ENCODE results near the gene SERPINB6.
"Not testable (repeated sequence)": the region's sequence is repeated elsewhere in the genome, so short reads cannot be mapped to it uniquely, and the experiment has no call there.

SERPINB6 gene

DNA sequence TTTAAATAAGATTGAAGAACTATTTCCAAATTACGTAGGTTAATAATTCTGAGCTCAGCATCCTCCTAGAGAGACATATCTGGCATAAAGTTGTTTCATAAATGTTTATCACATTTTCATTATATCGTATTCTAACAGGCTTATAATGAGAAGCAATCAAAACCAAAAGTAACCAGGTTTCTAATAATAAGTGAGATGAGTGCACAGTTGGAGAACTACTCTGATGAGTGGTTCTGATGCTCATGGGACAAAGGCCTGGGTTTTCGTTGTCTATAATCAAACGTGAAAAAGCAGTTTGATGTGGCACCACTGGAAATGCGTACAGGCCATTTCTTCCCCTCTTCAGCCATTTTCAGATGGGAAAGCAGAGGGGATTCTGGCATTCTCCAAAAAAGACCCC is 4.7 kb upstream of the SERPINB6 start:
- DNase-seq: no peak

GRCh38 chr6:2973676-2974075 is 2.3 kb upstream of the SERPINB6 start:
- DNase-seq: no peak

DNA sequence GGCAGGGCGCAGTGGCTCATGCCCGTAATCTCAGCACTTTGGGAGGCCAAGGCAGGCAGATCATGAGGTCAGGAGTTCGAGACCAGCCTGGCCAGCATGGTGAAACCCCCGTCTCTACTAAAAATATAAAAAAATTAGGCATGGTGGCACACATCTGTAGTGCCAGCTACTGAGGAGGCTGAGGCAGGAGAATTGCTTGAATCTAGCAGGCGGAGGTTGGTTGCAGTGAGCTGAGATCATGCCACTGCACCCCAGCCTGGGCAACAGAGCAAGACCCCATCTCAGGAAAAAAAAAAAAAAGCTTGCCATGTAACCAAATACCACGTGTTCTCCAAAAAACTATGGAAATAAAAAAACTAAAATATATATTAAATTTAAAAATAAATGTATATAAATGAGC is 1.8 kb upstream of the SERPINB6 start:
- DNase-seq: not testable (repeated sequence)

DNA sequence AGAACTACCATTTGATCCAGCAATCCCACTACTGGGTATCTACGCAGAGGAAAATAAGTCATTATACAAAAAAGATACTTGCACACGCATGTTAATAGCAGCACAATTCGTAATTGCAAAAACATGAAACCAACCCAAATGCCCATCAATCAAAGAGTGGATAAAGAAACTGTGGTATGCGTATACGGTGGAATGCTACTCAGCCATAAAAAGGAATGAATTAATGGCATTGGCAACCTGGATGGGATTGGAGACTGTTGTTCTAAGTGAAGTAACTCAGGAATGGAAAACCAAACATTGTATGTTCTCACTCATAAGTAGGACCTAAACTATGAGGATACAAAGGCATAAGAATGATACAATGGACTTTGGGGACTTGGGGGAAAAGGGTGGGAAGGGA is 1.3 kb upstream of the SERPINB6 start:
- DNase-seq: not testable (repeated sequence)

- not testable (repeated sequence) for DNase-seq
Observed at GRCh38 chr6:2972219-2972487, 786 bp upstream of the SERPINB6 start.

- peak; percentile 60 for DNase-seq
Observed at GRCh38 chr6:2970753-2971419, 481 bp downstream of the SERPINB6 start.

GRCh38 chr6:2970034-2970685 is 1.2 kb downstream of the SERPINB6 start:
- no peak for DNase-seq

- no peak for DNase-seq
Observed at GRCh38 chr6:2969549-2969948, 1.8 kb downstream of the SERPINB6 start.

DNA sequence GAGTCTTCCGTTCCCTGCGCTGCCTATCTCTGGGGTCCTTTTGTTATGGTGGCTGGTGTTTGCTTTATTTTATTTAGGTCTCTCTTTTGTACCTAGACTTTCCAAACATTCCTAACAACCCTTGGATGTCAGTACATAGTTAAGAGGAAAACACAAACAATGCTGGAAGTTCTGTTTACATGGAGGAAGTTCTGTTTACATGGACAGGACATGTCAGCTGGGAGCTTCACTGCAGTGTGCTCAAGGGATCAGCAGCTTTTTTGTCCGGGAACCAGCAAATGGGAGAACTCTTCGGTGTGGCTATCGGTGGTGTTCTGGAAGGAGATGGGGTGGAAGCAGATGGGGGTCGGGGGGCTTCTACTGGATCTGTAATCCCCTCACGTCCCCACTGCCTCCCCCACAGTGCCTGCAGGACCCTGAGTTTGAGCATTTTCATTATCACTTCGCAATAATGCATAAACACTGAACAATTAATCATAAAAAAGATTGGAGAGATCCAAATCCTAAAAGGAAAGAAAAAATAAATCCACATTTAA is 2.7 kb downstream of the SERPINB6 start:
- DNase-seq: no peak

- no peak for DNase-seq
Observed at GRCh38 chr6:2967936-2968335, 3.4 kb downstream of the SERPINB6 start.

- no peak for DNase-seq
Observed at GRCh38 chr6:2966347-2966746, 5.0 kb downstream of the SERPINB6 start.

DNA sequence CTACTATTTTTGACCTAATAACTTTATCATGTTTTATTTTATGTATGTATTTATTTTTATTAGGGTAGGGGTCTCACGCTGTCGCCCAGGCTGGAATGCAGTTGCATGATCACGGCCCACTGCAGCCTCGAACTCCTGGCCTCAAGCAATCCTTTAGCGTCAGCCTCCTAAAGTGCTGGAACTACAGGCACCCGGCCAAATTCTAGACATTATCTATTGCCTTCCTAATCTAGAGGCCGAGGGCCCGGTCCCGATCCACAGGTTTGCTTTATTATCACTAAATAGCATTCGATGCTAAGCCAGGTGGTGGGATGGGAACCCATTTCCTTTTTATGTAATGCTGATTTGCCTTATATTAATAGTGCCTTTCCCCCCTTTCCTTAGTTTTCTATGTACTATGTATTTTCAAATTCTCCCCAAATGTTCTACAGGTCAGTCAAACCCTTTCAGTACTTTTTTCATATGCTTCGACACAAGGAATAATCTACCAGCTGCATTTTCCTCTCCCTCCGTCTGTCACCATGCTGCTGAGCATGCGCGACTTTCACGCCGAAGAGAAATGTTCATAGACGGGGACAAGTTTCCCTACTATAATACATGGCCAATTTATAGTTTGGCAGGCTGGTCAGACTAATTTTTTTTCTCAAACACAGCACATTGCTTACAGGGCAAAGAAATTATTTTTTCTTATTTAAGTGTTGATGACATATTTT is 6.4 kb downstream of the SERPINB6 start:
- no peak for DNase-seq

DNA sequence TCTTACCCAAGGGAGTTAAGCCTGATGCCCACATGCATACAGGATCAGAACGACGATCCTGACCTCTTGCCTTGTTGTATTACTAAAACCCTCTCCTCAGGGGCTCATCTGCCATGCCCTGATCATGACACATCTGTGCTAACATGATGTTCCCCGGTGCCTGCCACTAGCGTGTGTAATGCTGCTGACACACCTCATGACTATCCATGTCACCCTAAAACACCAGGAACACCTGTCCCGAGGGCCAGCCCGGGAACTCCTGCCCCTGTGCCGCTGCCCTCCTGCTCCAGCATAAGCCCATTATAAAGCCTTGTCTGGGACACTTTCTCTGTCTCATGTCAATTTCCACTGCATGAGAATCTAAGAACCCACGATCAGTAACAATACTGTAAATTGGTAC is 7.6 kb downstream of the SERPINB6 start:
- DNase-seq: no peak

DNA sequence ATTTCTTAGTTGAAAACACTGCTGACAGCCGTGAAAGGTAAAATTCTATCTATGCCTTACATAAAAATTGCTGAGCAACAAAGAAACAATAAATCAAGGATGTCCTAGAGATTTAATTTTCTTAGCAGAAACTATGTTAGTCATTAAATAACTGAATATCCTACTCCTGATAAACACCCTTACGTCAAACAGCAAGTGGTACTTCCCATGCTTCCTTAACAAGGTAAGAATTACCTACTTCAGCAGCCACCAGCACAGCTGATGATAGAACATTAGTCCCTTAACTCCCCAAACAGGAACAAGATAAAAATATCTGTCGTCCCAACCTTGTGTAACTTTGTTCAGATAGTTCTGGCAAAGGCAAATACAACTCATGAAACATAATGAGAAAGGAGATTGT is 8.7 kb downstream of the SERPINB6 start:
- DNase-seq: no peak

DNA sequence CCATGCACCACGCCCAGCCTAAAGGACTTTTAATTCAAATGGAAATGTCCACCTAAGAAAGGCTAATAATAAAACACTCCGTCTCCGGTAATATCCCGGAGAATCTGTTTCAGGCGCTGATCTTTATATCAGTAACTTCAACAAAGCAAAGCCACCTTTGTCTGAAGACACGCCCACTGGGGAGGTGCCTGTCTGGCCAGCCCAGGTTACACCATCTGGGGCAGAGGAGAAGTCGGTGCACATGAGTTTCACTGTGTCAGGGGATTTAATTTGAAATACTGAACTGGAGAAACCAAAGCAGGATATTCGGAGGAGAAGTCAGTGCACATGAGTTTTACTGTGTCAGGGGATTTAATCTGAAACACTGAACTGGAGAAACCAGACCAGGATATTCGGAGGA is 9.4 kb downstream of the SERPINB6 start:
- no peak for DNase-seq

GRCh38 chr6:2961506-2961905 is 9.9 kb downstream of the SERPINB6 start:
- DNase-seq: no peak

GRCh38 chr6:2960935-2961334 is 10.4 kb downstream of the SERPINB6 start:
- no peak for DNase-seq

DNA sequence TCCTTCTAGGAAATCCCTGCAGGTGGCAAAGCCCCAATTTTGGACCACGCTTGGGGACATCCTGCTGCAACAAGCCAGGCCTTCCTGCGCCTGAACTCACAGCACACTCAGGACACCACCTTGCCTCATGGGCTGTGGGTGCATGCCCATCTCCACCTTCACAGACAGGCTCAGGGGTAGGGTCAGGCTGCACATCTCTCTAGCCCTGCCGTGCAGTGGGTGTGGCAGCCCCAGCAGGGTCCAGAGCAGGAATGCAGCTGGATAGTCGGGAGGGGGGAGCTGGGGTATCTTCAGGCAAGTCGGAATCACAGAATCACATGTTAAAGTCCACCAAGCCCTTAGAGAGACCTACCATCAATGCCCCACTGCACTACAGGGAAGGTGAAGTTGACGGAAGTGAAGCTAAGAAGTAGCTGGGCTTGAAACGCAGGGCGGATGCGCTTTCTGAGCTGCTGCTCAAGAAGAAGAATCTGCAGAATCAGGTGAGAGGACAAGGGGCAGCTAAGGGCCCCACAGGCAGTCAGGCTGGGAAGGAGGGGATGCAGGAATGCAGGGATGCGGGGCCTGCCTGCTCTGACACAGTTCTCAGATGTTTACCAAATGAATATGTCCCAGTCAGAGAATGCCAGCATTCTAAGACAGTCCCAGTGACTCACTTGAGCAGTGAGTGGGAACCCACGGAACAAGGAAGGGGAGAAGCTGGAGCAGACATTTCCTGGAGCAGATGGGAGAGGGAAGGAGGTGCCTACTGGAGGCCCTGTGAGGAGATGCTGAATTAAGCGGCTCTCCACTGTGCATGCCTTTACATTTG is 11.3 kb downstream of the SERPINB6 start:
- no peak for DNase-seq

DNA sequence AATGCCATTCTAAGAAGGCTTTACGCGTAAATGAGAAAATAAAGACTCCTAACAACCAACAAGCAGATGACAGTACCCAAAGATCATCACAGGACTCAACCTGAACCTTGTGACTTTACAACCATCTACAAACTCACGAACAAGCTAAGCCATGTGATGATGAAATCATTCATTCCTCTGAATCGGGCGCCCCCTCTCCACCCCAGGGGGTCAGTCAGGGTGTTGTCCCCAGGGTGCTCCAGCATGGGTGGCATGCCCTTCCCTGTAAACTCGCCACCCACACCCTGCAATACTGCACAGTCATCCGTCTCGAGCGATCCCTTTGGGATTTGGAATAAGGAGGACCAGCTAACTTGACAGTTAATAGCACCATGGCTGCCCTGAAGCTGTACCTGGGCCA is 12.6 kb downstream of the SERPINB6 start:
- DNase-seq: no peak

GRCh38 chr6:2958331-2958711 is 13.0 kb downstream of the SERPINB6 start:
- DNase-seq: no peak

DNA sequence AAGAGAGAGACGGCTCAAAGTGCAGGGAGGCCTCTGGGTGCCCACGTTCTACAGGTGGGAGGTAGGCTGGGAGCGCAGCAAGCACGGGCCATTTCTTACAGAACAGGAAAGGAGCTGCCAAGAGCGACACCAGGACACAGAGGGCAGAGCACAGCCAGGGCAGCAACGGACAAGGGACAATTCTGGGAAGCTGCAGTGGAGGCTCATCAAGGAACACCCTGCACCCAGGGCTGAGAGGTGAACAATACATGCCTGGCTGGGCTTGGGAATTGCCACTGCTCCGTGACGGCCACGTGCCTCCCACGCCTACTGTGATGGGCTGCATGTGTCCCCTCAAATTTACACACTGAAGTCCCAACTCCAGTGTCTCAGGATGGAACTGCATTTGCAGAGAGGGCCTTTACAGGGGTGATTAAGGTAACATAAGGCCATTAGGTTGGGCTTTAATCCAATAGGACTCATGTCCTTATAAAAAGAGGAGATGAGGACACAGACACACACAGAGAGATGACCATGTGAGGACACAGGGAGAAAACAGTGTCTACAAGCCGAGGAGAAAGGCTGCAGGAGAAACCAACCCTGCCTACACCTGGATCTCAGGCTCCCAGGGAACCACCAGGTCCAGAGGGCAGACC is 13.6 kb downstream of the SERPINB6 start:
- DNase-seq: no peak

- no peak for DNase-seq
Observed at GRCh38 chr6:2956930-2957685, 14.3 kb downstream of the SERPINB6 start.

Measured in stimulated activated CD4-positive, alpha-beta T cell treated with anti-CD3 and anti-CD28 coated beads, Interleukin-4, amount 100 ng/mL, for 1 hour (primary cell).